Measurements from ENCODE around the gene CENPK.
"Not testable (repeated sequence)": the region's sequence is repeated elsewhere in the genome, so short reads cannot be mapped to it uniquely, and the experiment has no call there.

CENPK gene

DNA sequence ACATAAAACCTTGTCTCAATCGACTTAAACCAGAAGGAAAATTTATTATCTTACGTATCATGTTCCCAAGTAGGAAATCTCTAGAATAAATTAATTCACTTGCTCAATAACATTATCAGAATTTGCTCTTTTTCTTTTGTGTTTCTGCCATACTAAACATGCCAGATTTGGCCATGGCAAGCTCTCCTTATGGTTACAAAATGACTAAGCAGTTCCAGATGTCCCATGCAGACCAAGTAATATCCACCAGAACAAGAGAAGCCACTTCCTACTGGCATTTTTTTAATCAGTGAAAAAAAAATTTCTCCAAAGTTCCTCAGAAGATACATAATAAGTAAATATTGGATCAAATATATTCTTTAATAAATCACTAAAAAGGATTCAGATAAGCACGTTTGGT lies 56.0 kb downstream of the CENPK start:
- Histone ChIP-seq H3K9me2 (replicated peaks; ENCODE audit: insufficient read depth, low read length) (no peaks in the 10 kb centered on the region), H2AFZ (ENCODE audit: low read depth, low read length, severe bottlenecking) (no peak overlapping the region), H3K27me3 (ENCODE audit: low read length) (no peaks in the 10 kb centered on the region), H3K9me3 (ENCODE audit: insufficient read depth, low read length) (no peaks in the 10 kb centered on the region), H3K27ac (ENCODE audit: low read depth, low read length) (no peak overlapping the region), H3F3A (ENCODE audit: insufficient read depth) (no peaks in the 10 kb centered on the region), H3K79me2 (ENCODE audit: insufficient read depth, low read length) (no peaks in the 10 kb centered on the region), H3K9ac (ENCODE audit: low read length) (no peak overlapping the region), H3K4me3 (ENCODE audit: insufficient read depth, low read length, poor library complexity, severe bottlenecking) (no peak overlapping the region), H4K20me1 (ENCODE audit: low read depth, low read length) (no peaks in the 10 kb centered on the region), H3K4me2 (ENCODE audit: low read depth, low read length, poor library complexity, severe bottlenecking) (no peak overlapping the region), H3K36me3 (ENCODE audit: low read length) (0 out of 2 replicates have a peak, but pooled peaks cover 6% of the 10 kb centered on the region)
- TF ChIP-seq EZH2phosphoT487 (conservative IDR thresholded peaks at IDR 0.05; ENCODE audit: low read length): no peak
- no peak for TF ChIP-seq CTCF (IDR thresholded peaks at IDR 0.05; ENCODE audit: insufficient read depth, low read length, poor library complexity, severe bottlenecking)

GRCh38 chr5:65489119-65489518 lies 73.8 kb downstream of the CENPK start:
- Histone ChIP-seq H3K27ac (ENCODE audit: low read depth, low read length) (no peak overlapping the region), H3K27me3 (ENCODE audit: low read length) (no peaks in the 10 kb centered on the region)

GRCh38 chr5:65488038-65488687 lies 74.8 kb downstream of the CENPK start:
- H2AFZ ChIP-seq (ENCODE audit: low read depth, low read length, severe bottlenecking); H3K9ac ChIP-seq (ENCODE audit: low read length); H3K79me2 ChIP-seq (ENCODE audit: insufficient read depth, low read length); H3K4me2 ChIP-seq (ENCODE audit: low read depth, low read length, poor library complexity, severe bottlenecking); H3K27ac ChIP-seq (ENCODE audit: low read depth, low read length); H3K4me3 ChIP-seq (ENCODE audit: insufficient read depth, low read length, poor library complexity, severe bottlenecking); H3K36me3 ChIP-seq (ENCODE audit: low read length); H3K27me3 ChIP-seq (ENCODE audit: low read length); H3K9me3 ChIP-seq (ENCODE audit: insufficient read depth, low read length); H3K9me2 ChIP-seq (replicated peaks; ENCODE audit: insufficient read depth, low read length); H4K20me1 ChIP-seq (ENCODE audit: low read depth, low read length): not testable (repeated sequence)
- H3F3A ChIP-seq (ENCODE audit: insufficient read depth): peaks cover 11% of the 10 kb centered on the region

More at GRCh38 chr5:65489119-65489518, 73.8 kb downstream of the CENPK start:
- no peaks in the 10 kb centered on the region for H3K9me3 ChIP-seq (ENCODE audit: insufficient read depth, low read length)
- no peak overlapping the region for H3K4me2 ChIP-seq (ENCODE audit: low read depth, low read length, poor library complexity, severe bottlenecking)
- no peaks in the 10 kb centered on the region for H3K9me2 ChIP-seq (replicated peaks; ENCODE audit: insufficient read depth, low read length)
- TF ChIP-seq EZH2phosphoT487 (conservative IDR thresholded peaks at IDR 0.05; ENCODE audit: low read length) (no peak), CTCF (IDR thresholded peaks at IDR 0.05; ENCODE audit: insufficient read depth, low read length, poor library complexity, severe bottlenecking) (no peak)
- H3K4me3 ChIP-seq (ENCODE audit: insufficient read depth, low read length, poor library complexity, severe bottlenecking): no peak overlapping the region
- no peak overlapping the region for H3K9ac ChIP-seq (ENCODE audit: low read length)
- H2AFZ ChIP-seq (ENCODE audit: low read depth, low read length, severe bottlenecking): no peak overlapping the region
- no peaks in the 10 kb centered on the region for H4K20me1 ChIP-seq (ENCODE audit: low read depth, low read length)
- H3K36me3 ChIP-seq (ENCODE audit: low read length): no peaks in the 10 kb centered on the region
- H3K79me2 ChIP-seq (ENCODE audit: insufficient read depth, low read length): no peaks in the 10 kb centered on the region
- H3F3A ChIP-seq (ENCODE audit: insufficient read depth): peaks cover 1% of the 10 kb centered on the region; the same call in 1 of the 2 replicates

GRCh38 chr5:65486803-65487202 lies 76.2 kb downstream of the CENPK start:
- not testable (repeated sequence) for H3K9me3 ChIP-seq (ENCODE audit: insufficient read depth, low read length); H3K9me2 ChIP-seq (replicated peaks; ENCODE audit: insufficient read depth, low read length); H3K27me3 ChIP-seq (ENCODE audit: low read length); H3K27ac ChIP-seq (ENCODE audit: low read depth, low read length); H4K20me1 ChIP-seq (ENCODE audit: low read depth, low read length); H3K36me3 ChIP-seq (ENCODE audit: low read length); H2AFZ ChIP-seq (ENCODE audit: low read depth, low read length, severe bottlenecking); H3K4me2 ChIP-seq (ENCODE audit: low read depth, low read length, poor library complexity, severe bottlenecking); H3K79me2 ChIP-seq (ENCODE audit: insufficient read depth, low read length); H3K9ac ChIP-seq (ENCODE audit: low read length); H3K4me3 ChIP-seq (ENCODE audit: insufficient read depth, low read length, poor library complexity, severe bottlenecking)
- peaks cover 12% of the 10 kb centered on the region for H3F3A ChIP-seq (ENCODE audit: insufficient read depth)

Measured in SU-DHL-6 (cell line).